Calu3 (cell line): ENCODE measurements around the gene PRPH2. TPM values are rescaled to one million over a fixed set of nuclear protein-coding genes. Genes with fewer than 3 reads are reported as not detected.
"Not testable (repeated sequence)": the region's sequence is repeated elsewhere in the genome, so short reads cannot be mapped to it uniquely, and the experiment has no call there.

Experiments used
- BruUV-seq: library from RNA; stranded (reverse); fragments of 400-500 nt; replicated peaks from 2 replicates; lab custom pipeline; 2021; lab: Mats Ljungman, UMichigan
- CTCF ChIA-PET: fragments of 300-600 bp; sonication (Branson Sonifier 250); formaldehyde crosslinking; loops from one replicate; lab custom pipeline; 2022; ENCODE audit warnings: antibody characterized with exemption; lab: Charles Lee
- DNase-seq: peaks from one replicate; pipeline ENCODE4 v3.0.0; 2022
- H3K27ac Mint-ChIP-seq: one replicate; pipeline ENCODE4 v1.8.0; 2022; ENCODE audit warnings: mixed read lengths; ENCODE audit not compliant: unreplicated experiment
- H3K27me3 Mint-ChIP-seq: one replicate; pipeline ENCODE4 v1.8.0; 2022; ENCODE audit warnings: mixed read lengths; ENCODE audit not compliant: unreplicated experiment
- H3K36me3 Mint-ChIP-seq: one replicate; pipeline ENCODE4 v1.8.0; 2022; ENCODE audit warnings: mild to moderate bottlenecking, moderate library complexity, mixed read lengths; ENCODE audit not compliant: insufficient read depth, unreplicated experiment
- H3K4me1 Mint-ChIP-seq: one replicate; pipeline ENCODE4 v1.8.0; 2022; ENCODE audit warnings: mild to moderate bottlenecking, low read depth, mixed read lengths; ENCODE audit not compliant: unreplicated experiment
- H3K4me3 Mint-ChIP-seq: one replicate; pipeline ENCODE4 v1.8.0; 2022; ENCODE audit warnings: mild to moderate bottlenecking, low read depth, moderate library complexity, mixed read lengths; ENCODE audit not compliant: unreplicated experiment
- H3K9me3 Mint-ChIP-seq: one replicate; pipeline ENCODE4 v1.8.0; 2022; ENCODE audit warnings: low read depth, mixed read lengths; ENCODE audit not compliant: unreplicated experiment
- intact Hi-C: fragments of 100-400 bp; cut with micrococcal nuclease; formaldehyde crosslinking; loops from one replicate; pipeline ENCODE4 v1.10.0; 2022; ENCODE audit not compliant: unreplicated experiment
- total RNA-seq: library from RNA; stranded (reverse); gene quantifications from 2 replicates; pipeline ENCODE4 v1.2.3, GENCODE V29; 2022
- TF ChIP-seq, protein P1 (sequence below): fragments of 200-600 bp; IDR thresholded peaks from one replicate; pipeline ENCODE4 v1.8.0; 2022; ENCODE audit warnings: antibody characterized with exemption; ENCODE audit not compliant: unreplicated experiment

PRPH2 gene
- total RNA-seq, 1 experiment from 2014 or later: not detected

DNA sequence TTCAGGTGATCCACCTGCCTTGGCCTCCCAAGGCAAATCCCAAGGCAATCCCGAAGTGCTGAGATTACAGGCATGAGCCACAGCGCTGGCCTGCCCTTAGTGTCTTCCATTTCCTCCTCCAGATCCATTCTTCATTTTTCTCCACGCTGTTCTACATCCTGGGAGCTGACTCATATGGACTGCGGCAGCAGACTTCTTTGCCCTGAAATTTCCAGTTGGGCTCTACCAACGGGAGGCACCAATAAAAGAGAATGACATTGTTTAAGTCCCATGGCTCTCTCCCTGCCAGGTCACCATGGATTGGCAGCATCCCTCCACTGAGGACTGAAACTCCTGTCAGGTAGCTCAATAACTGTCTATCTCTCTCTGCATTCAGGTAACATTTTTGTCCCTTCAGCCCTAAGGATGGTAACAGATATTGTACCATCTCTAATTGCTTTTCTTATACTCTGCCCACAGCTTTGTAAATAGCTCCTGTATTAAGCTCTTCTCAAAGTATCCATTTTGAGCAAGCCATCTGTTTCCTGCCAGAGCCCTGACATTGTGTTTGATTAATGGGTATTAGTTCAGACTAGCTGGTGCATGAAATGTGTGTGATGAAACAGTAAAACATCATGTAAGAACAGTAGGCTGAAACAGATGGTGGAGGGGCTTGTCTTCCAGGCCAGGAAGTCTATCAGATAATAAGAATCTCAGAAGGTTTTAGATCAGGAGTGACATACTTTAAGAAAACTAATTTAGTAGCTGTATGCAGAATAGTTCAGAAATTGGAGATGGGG lies 19.9 kb upstream of the PRPH2 start:
- no peak for DNase-seq
- no TSS peak for BruUV-seq
- H3K9me3 Mint-ChIP-seq: no peaks in the 10 kb centered on the region
- CTCF ChIA-PET: interaction anchor here (0.6 kb wide), 3 partner anchors 12 to 117 kb away, joined by 3 to 4 read pairs (median 3); no protein-coding TSS in a partner anchor
- H3K4me1 Mint-ChIP-seq: peaks cover 9% of the 10 kb centered on the region
- H3K36me3 Mint-ChIP-seq: peaks cover 32% of the 10 kb centered on the region
- intact Hi-C loops: no loop called here
- peaks cover 12% of the 10 kb centered on the region for H3K27me3 Mint-ChIP-seq
- TF ChIP-seq, protein P1, sequence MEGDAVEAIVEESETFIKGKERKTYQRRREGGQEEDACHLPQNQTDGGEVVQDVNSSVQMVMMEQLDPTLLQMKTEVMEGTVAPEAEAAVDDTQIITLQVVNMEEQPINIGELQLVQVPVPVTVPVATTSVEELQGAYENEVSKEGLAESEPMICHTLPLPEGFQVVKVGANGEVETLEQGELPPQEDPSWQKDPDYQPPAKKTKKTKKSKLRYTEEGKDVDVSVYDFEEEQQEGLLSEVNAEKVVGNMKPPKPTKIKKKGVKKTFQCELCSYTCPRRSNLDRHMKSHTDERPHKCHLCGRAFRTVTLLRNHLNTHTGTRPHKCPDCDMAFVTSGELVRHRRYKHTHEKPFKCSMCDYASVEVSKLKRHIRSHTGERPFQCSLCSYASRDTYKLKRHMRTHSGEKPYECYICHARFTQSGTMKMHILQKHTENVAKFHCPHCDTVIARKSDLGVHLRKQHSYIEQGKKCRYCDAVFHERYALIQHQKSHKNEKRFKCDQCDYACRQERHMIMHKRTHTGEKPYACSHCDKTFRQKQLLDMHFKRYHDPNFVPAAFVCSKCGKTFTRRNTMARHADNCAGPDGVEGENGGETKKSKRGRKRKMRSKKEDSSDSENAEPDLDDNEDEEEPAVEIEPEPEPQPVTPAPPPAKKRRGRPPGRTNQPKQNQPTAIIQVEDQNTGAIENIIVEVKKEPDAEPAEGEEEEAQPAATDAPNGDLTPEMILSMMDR: no peak
- H3K4me3 Mint-ChIP-seq: no peak overlapping the region
- H3K27ac Mint-ChIP-seq: no peak overlapping the region

DNA sequence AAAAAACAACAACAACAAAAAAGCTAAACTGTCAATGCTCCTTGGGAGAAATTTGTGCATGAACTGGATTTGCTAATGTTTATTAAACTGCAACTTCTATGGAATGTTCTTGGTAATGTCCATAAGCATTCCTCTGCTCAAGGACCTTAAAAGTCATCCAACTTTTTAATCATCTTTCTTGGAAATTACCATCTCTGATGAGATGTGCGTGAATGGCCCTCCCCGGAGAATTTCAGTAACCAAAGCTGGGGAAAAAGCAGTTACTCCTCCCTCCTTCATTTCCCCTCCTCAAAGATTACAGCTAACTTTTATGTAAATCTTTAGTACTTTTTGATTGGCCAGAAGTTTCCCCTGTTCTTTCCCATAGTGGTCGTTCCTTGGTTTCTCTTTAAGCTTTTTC lies 18.3 kb upstream of the PRPH2 start:
- CTCF ChIA-PET: interaction anchor here (0.7 kb wide), 1 partner anchor 230 kb away, joined by 5 read pairs; no protein-coding TSS in a partner anchor
- no TSS peak for BruUV-seq
- Mint-ChIP-seq H3K27me3 (peaks cover 14% of the 10 kb centered on the region), H3K4me1 (peaks cover 9% of the 10 kb centered on the region), H3K27ac (no peak overlapping the region), H3K9me3 (no peaks in the 10 kb centered on the region), H3K4me3 (no peak overlapping the region), H3K36me3 (peaks cover 16% of the 10 kb centered on the region)
- TF ChIP-seq, protein P1: no peak
- intact Hi-C loops: no loop called here
- no peak for DNase-seq

DNA sequence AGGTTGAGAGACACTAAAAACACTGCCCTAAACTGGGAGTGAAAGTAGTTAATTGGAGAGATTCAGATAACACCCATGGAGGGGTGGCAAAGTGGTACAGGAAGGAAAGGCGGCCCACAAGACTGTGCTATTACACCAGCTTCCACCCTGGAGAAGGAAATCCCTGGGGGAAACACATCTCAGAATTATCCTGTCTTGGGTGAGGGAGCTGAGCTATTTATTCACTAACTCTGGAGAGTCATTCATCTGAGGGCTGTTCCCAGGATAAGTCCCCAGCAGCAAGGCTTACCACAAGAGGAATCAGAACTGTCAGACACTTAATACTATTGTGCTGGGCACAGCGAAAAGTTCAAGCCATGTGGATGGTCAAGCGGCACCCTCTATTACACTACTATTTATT lies 13.6 kb upstream of the PRPH2 start:
- Mint-ChIP-seq H3K9me3 (no peaks in the 10 kb centered on the region), H3K4me3 (no peak overlapping the region), H3K36me3 (no peaks in the 10 kb centered on the region), H3K27ac (no peak overlapping the region), H3K27me3 (peaks cover 14% of the 10 kb centered on the region), H3K4me1 (no peaks in the 10 kb centered on the region)
- CTCF ChIA-PET: interaction anchor here (0.5 kb wide), 1 partner anchor 24 kb away, joined by 4 read pairs; no protein-coding TSS in a partner anchor
- intact Hi-C loops: no loop called here
- TF ChIP-seq, protein P1: no peak
- no peak for DNase-seq
- no TSS peak for BruUV-seq

DNA sequence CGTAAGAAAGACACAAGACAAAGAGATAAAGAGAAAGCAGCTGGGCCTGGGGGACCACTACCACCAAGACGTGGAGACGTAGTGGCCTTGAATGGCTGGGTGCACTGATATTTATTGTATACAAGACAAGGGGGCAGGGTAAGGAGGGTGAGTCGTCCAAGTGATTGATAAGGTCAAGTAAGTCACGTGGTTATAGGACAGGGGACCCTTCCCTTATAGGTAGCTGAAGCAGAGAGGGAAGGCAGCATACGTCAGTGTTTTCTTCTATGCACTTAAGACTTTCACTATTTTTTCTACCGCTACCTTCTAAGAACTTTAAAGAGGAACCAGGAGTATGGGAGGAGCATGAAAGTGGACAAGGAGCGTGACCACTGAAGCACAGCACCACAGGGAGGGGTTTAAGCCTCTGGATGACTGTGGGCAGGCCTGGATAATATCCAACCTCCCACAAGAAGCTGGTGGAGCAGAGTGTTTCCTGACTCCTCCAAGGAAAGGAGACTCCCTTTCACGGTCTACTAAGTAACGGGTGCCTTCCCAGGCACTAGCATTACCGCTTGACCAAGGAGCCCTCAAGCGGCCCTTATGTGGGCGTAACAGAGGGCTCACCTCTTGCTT lies 11.6 kb upstream of the PRPH2 start:
- H3K4me3 Mint-ChIP-seq, intact Hi-C loops, BruUV-seq, H3K4me1 Mint-ChIP-seq, H3K36me3 Mint-ChIP-seq, H3K9me3 Mint-ChIP-seq, DNase-seq, H3K27ac Mint-ChIP-seq: not testable (repeated sequence)
- CTCF ChIA-PET: interaction anchor here (0.6 kb wide), 1 partner anchor 12 kb away, joined by 6 read pairs; the partner anchor contains the start of gene TBCC
- H3K27me3 Mint-ChIP-seq: peaks cover 14% of the 10 kb centered on the region
